ENCODE data around the gene MAPK13.

Gene MAPK13

GRCh38 chr6:36160147-36160760, 29.9 kb downstream of the MAPK13 start:
- no peak for DNase-seq

GRCh38 chr6:36169023-36170007, 39.0 kb downstream of the MAPK13 start:
- no peak for DNase-seq

GRCh38 chr6:36170704-36171103, 40.4 kb downstream of the MAPK13 start:
- DNase-seq, result no peak

- DNase-seq, result no peak
These were observed 41.3 kb downstream of the MAPK13 start for GRCh38 chr6:36171573-36171972.

- no peak for DNase-seq
These were observed 46.9 kb downstream of the MAPK13 start for GRCh38 chr6:36177166-36177565.

GRCh38 chr6:36178544-36178943, 48.2 kb downstream of the MAPK13 start:
- no peak for DNase-seq

- no peak for DNase-seq
These were observed 49.8 kb downstream of the MAPK13 start for GRCh38 chr6:36180126-36180525.

GRCh38 chr6:36184311-36184710, 54.0 kb downstream of the MAPK13 start:
- DNase-seq, result no peak

GRCh38 chr6:36186199-36186598, 55.9 kb downstream of the MAPK13 start:
- no peak for DNase-seq

GRCh38 chr6:36187446-36187845, 57.1 kb downstream of the MAPK13 start:
- DNase-seq, result no peak

Data from right hindlimb (tissue), 1 donor.